KMS-11 (cell line): ENCODE measurements around the gene TRIM15.

Experiments used
- H2AFZ ChIP-seq: fragments of 200-600 bp; sonication (generic); 2 replicates; pipeline ENCODE4 v1.6.1; 2016; ENCODE audit warnings: antibody characterized with exemption, mixed run types, low read depth
- H3K27ac ChIP-seq: fragments of 200-600 bp; sonication (generic); 2 replicates; pipeline ENCODE4 v1.6.1; 2016; ENCODE audit warnings: mild to moderate bottlenecking, mixed run types
- H3K27me3 ChIP-seq: fragments of 200-600 bp; sonication (generic); 2 replicates; pipeline ENCODE4 v1.6.1; 2017; ENCODE audit warnings: mild to moderate bottlenecking, low read depth, mixed run types, moderate library complexity; ENCODE audit not compliant: insufficient read depth
- H3K36me3 ChIP-seq: fragments of 200-600 bp; sonication (generic); 2 replicates; pipeline ENCODE4 v1.6.1; 2017; ENCODE audit warnings: mild to moderate bottlenecking, mixed run types; ENCODE audit not compliant: insufficient read depth
- H3K4me1 ChIP-seq: fragments of 200-600 bp; sonication (generic); 2 replicates; pipeline ENCODE4 v1.6.1; 2016; ENCODE audit warnings: mild to moderate bottlenecking, low read depth, mixed run types; ENCODE audit not compliant: poor library complexity, severe bottlenecking
- H3K4me2 ChIP-seq: fragments of 200-600 bp; sonication (generic); 2 replicates; pipeline ENCODE4 v1.7.0; 2016; ENCODE audit warnings: mild to moderate bottlenecking, mixed run types
- H3K4me3 ChIP-seq: fragments of 200-600 bp; sonication (generic); IDR thresholded peaks from 2 replicates; pipeline ENCODE4 v1.6.1; 2017; ENCODE audit warnings: low read depth, low read length, mixed read lengths; ENCODE audit not compliant: insufficient read depth
- H3K79me2 ChIP-seq: fragments of 200-600 bp; sonication (generic); 2 replicates; pipeline ENCODE4 v1.6.1; 2016; ENCODE audit warnings: low read depth, mixed run types; ENCODE audit not compliant: insufficient read depth
- H3K9ac ChIP-seq: fragments of 200-600 bp; sonication (generic); 2 replicates; pipeline ENCODE4 v1.6.1; 2016; ENCODE audit warnings: mild to moderate bottlenecking, mixed run types
- H4K20me1 ChIP-seq: fragments of 200-600 bp; sonication (generic); 2 replicates; pipeline ENCODE4 v1.6.1; 2016; ENCODE audit warnings: mild to moderate bottlenecking, mixed run types; ENCODE audit not compliant: insufficient read depth
- CTCF ChIP-seq: fragments of 200-600 bp; sonication (generic); conservative IDR thresholded peaks from 2 replicates; pipeline ENCODE4 v1.6.1; 2017; ENCODE audit warnings: low read depth, mild to moderate bottlenecking, antibody characterized with exemption, low read length, moderate library complexity, mixed read lengths

The TRIM15 gene

GRCh38 chr6:30207619-30208295, 44.4 kb downstream of the TRIM15 start:
- H3K27me3 ChIP-seq = no peaks in the 10 kb centered on the region
- H4K20me1 ChIP-seq = peaks cover 14% of the 10 kb centered on the region
- no peak overlapping the region for H2AFZ ChIP-seq
- H3K27ac ChIP-seq = no peak overlapping the region
- H3K9ac ChIP-seq = no peak overlapping the region
- no peak overlapping the region for H3K4me3 ChIP-seq
- no peak overlapping the region for H3K4me2 ChIP-seq
- H3K79me2 ChIP-seq = peaks cover 77% of the 10 kb centered on the region
- no peak for TF ChIP-seq CTCF
- no peaks in the 10 kb centered on the region for H3K36me3 ChIP-seq
- peaks cover 31% of the 10 kb centered on the region for H3K4me1 ChIP-seq

GRCh38 chr6:30211306-30211705, 48.0 kb downstream of the TRIM15 start:
- H3K4me3 ChIP-seq = no peak overlapping the region
- no peak overlapping the region for H2AFZ ChIP-seq
- peak overlapping the region; percentile 99 for H3K4me2 ChIP-seq
- peaks cover 58% of the 10 kb centered on the region for H3K79me2 ChIP-seq
- no peak overlapping the region for H3K27ac ChIP-seq
- H3K9ac ChIP-seq = no peak overlapping the region
- H4K20me1 ChIP-seq = peaks cover 14% of the 10 kb centered on the region
- no peak for TF ChIP-seq CTCF
- no peaks in the 10 kb centered on the region for H3K36me3 ChIP-seq
- peaks cover 37% of the 10 kb centered on the region for H3K4me1 ChIP-seq
- H3K27me3 ChIP-seq = no peaks in the 10 kb centered on the region

- no peak for TF ChIP-seq CTCF
- H3K27ac ChIP-seq = no peak overlapping the region
- H3K9ac ChIP-seq = peak overlapping the region; percentile 96
- no peaks in the 10 kb centered on the region for H3K27me3 ChIP-seq
- peaks cover 37% of the 10 kb centered on the region for H3K4me1 ChIP-seq
- no peak overlapping the region for H2AFZ ChIP-seq
- H4K20me1 ChIP-seq = peaks cover 14% of the 10 kb centered on the region
- peaks cover 57% of the 10 kb centered on the region for H3K79me2 ChIP-seq
- no peaks in the 10 kb centered on the region for H3K36me3 ChIP-seq
- no peak overlapping the region for H3K4me3 ChIP-seq
- peak overlapping the region; percentile 99 for H3K4me2 ChIP-seq
Measured at GRCh38 chr6:30211899-30212298, 48.6 kb downstream of the TRIM15 start.

- Histone ChIP-seq H3K4me1 (peaks cover 31% of the 10 kb centered on the region), H3K79me2 (peaks cover 45% of the 10 kb centered on the region), H3K27ac (peak within 1 kb of the TSS; percentile 99), H4K20me1 (peaks cover 13% of the 10 kb centered on the region), H2AFZ (peak within 1 kb of the TSS; percentile 97), H3K9ac (peak within 1 kb of the TSS; percentile 96), H3K36me3 (no peaks in the 10 kb centered on the region), H3K4me2 (peak within 1 kb of the TSS; percentile 99), H3K27me3 (no peaks in the 10 kb centered on the region), H3K4me3 (no peak within 1 kb of the TSS)
- TF ChIP-seq CTCF = no peak
Measured at GRCh38 chr6:30212865-30213666, 49.7 kb downstream of the TRIM15 start, which contains the start of gene TRIM26. TRIM26 (minus strand) TSS chr6:30213406; CDS start chr6:30199103, 14,303 bp downstream.
